Astrocyte (in vitro differentiated cells and primary cell): ENCODE measurements around the gene GPC3.

ENCODE experiments used
- EZH2 ChIP-seq: IDR thresholded peaks from 2 replicates; pipeline ENCODE4 v1.6.1; 2012; ENCODE audit warnings: mild to moderate bottlenecking, low read length, inconsistent platforms; ENCODE audit not compliant: insufficient read depth
- TF ChIP-seq, protein P1 (sequence below): IDR thresholded peaks from 2 replicates; pipeline ENCODE4 v1.5.1; 2011; ENCODE audit warnings: low read depth, mild to moderate bottlenecking, inconsistent platforms, low read length, moderate library complexity; ENCODE audit not compliant: insufficient read depth

DNA sequence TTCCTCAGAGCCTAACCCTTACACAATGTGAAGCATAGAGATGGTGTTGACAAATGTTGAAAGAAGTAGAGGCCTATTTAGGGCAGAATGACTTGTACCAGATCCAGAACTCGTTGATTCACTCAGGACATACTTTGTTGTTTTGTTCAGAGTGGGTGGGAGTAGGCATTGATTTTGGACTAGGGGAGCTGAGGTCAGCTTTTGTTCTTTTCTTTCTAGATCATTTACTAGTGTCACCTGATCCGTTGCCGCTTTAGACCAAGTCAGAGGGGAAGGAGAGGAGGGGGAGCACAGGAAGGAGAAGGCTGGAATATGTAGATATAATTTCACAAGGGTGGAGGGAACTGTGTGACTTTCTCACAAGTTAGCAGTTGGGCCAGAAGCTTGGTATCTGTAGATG lies 287.7 kb downstream of the GPC3 start:
- TF ChIP-seq, protein P1, sequence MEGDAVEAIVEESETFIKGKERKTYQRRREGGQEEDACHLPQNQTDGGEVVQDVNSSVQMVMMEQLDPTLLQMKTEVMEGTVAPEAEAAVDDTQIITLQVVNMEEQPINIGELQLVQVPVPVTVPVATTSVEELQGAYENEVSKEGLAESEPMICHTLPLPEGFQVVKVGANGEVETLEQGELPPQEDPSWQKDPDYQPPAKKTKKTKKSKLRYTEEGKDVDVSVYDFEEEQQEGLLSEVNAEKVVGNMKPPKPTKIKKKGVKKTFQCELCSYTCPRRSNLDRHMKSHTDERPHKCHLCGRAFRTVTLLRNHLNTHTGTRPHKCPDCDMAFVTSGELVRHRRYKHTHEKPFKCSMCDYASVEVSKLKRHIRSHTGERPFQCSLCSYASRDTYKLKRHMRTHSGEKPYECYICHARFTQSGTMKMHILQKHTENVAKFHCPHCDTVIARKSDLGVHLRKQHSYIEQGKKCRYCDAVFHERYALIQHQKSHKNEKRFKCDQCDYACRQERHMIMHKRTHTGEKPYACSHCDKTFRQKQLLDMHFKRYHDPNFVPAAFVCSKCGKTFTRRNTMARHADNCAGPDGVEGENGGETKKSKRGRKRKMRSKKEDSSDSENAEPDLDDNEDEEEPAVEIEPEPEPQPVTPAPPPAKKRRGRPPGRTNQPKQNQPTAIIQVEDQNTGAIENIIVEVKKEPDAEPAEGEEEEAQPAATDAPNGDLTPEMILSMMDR: no peak
- no peak for TF ChIP-seq EZH2
